GM10248 (cell line): Measurements from ENCODE around the gene GJD2.

Source experiments
- CTCF ChIA-PET: fragments of 300-600 bp; sonication (Branson Sonifier 250); formaldehyde crosslinking; extraction: SDS; loops from one replicate; lab custom pipeline; 2021; ENCODE audit warnings: antibody characterized with exemption; lab: Yijun Ruan, JAX
- POLR2A ChIA-PET: fragments of 350-650 bp; sonication (Branson Sonifier 250); formaldehyde crosslinking; extraction: SDS; loops from one replicate; lab custom pipeline; 2020; ENCODE audit warnings: antibody characterized with exemption; lab: Yijun Ruan, JAX
- DNase-seq: peaks from one replicate; pipeline ENCODE4 v3.0.0; 2012; ENCODE audit errors: extremely low spot score
- TF ChIP-seq, protein P1 (sequence below): IDR thresholded peaks from 2 replicates; pipeline ENCODE4 v1.5.1; 2012; ENCODE audit warnings: mild to moderate bottlenecking, low read depth; ENCODE audit errors: extremely low read depth, missing control alignments, control extremely low read depth

The GJD2 gene

DNA sequence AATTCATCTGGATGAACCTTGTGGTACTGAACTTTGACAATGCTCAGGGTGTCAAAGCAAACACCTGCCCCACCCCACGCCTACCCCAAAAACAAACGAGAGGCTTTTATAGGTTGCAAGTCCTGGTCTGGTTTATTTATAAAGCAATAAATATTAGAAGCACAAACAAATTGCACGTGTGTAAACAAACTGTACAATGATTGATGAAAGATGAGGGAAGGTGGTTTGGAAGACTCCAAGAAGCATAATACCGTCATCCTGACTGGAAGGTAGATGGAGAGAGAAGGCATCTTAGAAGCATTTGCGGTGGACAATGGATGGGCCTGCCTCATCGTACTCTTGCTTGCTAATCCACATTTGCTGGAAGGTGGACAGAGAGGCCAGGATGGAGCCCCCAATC, 35.3 kb upstream of the GJD2 start:
- ChIA-PET POLR2A (no interaction called here), CTCF (no interaction called here)
- TF ChIP-seq, protein P1, sequence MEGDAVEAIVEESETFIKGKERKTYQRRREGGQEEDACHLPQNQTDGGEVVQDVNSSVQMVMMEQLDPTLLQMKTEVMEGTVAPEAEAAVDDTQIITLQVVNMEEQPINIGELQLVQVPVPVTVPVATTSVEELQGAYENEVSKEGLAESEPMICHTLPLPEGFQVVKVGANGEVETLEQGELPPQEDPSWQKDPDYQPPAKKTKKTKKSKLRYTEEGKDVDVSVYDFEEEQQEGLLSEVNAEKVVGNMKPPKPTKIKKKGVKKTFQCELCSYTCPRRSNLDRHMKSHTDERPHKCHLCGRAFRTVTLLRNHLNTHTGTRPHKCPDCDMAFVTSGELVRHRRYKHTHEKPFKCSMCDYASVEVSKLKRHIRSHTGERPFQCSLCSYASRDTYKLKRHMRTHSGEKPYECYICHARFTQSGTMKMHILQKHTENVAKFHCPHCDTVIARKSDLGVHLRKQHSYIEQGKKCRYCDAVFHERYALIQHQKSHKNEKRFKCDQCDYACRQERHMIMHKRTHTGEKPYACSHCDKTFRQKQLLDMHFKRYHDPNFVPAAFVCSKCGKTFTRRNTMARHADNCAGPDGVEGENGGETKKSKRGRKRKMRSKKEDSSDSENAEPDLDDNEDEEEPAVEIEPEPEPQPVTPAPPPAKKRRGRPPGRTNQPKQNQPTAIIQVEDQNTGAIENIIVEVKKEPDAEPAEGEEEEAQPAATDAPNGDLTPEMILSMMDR = no peak

DNA sequence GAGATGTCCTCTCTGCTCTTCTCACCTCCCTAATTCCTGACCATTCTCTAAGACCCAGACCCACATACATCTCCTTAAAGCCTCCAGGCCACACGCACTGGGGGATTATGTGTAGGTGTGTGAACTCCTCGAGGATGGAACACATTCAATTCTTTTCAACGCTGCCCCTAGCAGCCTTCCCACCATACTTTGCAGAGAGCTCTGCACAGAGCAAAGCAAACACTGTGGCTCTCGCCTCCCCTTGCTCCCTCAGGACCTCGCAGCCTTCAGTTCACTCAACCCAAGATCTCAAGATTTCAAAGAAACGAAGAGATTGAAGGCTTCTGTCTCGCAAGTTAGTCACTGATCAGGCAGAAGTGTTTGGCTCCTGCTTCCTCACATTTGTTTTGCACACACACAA, 34.5 kb upstream of the GJD2 start:
- TF ChIP-seq, protein P1 = no peak
- ChIA-PET POLR2A (no interaction called here), CTCF (no interaction called here)
- no peak for DNase-seq

More for the DNA sequence above, 35.3 kb upstream of the GJD2 start:
- DNase-seq = no peak

DNA sequence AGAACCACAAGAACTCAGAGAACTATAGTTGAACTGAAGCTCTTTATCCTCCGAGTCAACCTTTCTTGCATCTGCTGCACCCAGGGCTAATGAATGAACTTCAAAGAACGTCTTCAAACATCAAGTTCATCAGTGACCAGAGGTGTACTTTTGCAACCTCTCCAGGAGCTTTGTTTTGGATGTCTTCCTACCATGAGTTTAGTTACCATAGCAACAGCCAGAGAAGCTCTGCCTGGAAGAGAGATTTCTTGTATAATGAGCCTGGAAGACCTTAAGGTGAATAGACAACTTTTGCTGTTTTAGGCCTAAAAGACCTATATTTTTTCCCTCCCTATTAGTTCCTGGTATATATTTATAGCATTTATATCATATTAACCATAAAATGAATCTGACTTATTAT, 31.4 kb upstream of the GJD2 start:
- ChIA-PET CTCF (no interaction called here), POLR2A (no interaction called here)
- TF ChIP-seq, protein P1 = no peak
- DNase-seq = no peak

DNA sequence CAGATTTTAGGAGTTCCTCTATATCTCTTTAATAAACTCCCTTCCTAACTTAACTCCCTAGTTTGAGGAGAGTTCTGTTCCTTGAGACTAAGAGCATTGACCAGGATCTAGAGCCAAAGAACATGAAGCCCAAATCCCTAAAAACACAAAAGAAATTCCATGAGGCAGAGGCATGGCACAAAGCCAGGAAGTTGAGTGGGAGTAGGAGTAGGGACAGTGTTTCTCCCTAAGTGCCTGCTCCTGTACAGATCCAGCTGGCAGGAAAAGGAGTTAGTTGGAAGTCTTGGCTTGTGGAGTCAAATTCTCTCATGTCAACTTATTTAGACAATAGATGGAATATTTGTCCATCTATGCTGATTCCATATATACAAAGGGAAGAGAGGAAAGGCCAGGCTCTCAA, 29.2 kb upstream of the GJD2 start:
- ChIA-PET POLR2A (no interaction called here), CTCF (no interaction called here)
- DNase-seq = no peak

DNA sequence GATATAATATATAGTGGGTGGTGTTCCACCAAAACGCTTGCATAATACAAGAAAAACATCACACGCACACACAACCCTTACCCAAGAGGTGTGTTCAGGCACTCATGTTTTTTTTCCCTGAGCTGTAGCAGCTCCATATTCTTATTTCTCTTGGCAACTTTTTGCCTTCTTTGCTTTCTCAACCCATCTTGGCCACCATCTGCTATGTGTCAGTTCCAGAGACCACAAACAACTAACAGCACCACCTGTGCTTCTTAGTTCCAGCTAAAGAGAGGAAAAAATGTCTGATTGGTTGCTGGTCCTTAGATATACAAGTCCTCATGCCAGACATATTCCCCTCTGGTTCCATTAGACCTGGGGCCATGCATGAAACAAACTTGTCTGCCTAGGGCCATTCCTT, 28.6 kb upstream of the GJD2 start:
- ChIA-PET POLR2A (no interaction called here), CTCF (interaction anchor here (0.8 kb wide), 1 partner anchor 32 kb away, joined by 3 read pairs; no protein-coding TSS in a partner anchor)
- TF ChIP-seq, protein P1 = no peak
- no peak for DNase-seq

More for the DNA sequence above, 29.2 kb upstream of the GJD2 start:
- TF ChIP-seq, protein P1 = no peak

DNA sequence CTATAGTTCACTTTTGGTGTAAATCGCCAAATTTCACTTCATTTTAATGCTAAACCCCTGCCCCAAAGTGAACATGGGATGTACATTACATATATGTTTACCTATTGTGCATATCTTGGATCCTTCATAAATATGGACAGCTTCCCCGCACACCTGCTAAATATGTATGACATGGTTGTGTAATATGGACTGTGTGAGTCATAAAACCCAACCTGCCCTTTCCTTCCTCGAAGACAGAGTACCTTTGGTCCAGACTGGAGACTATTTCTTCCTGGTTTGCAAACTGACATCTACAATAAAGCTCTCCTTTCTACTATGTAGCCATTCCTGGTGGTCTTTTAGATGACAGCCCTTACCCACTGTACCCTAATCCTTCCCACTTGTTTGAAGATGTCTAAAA, 28.1 kb upstream of the GJD2 start:
- no peak for DNase-seq
- TF ChIP-seq, protein P1 = no peak
- ChIA-PET POLR2A (no interaction called here), CTCF (interaction anchor here (0.8 kb wide), 1 partner anchor 32 kb away, joined by 3 read pairs; no protein-coding TSS in a partner anchor)
